ENCODE results near the gene ENTREP3.
"Not testable (repeated sequence)": the region's sequence is repeated elsewhere in the genome, so short reads cannot be mapped to it uniquely, and the experiment has no call there.

The ENTREP3 gene

DNA sequence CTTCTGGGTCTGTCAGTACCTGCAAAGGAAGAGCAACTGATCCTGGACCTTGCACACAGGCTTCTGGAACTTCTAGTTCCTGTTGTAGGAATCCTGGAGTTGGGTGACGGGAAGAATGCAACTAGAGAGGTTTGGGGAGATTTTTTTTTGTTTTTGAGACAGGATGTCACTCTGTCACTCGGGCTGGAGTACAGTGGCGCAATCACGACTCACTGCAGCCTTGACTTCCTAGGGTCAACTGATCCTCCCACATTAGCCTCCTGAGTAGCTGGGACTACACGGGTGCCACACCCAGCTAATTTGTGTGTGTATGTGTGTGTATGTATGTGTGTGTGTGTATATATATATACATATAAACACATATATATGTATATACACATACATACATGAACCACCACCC is 18.8 kb downstream of the ENTREP3 start:
- no peak for DNase-seq (ENCODE audit: low spot score)
- TF ChIP-seq, protein P1, sequence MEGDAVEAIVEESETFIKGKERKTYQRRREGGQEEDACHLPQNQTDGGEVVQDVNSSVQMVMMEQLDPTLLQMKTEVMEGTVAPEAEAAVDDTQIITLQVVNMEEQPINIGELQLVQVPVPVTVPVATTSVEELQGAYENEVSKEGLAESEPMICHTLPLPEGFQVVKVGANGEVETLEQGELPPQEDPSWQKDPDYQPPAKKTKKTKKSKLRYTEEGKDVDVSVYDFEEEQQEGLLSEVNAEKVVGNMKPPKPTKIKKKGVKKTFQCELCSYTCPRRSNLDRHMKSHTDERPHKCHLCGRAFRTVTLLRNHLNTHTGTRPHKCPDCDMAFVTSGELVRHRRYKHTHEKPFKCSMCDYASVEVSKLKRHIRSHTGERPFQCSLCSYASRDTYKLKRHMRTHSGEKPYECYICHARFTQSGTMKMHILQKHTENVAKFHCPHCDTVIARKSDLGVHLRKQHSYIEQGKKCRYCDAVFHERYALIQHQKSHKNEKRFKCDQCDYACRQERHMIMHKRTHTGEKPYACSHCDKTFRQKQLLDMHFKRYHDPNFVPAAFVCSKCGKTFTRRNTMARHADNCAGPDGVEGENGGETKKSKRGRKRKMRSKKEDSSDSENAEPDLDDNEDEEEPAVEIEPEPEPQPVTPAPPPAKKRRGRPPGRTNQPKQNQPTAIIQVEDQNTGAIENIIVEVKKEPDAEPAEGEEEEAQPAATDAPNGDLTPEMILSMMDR (IDR thresholded peaks at IDR 0.05; ENCODE audit: extremely low read depth, missing control alignments), result no peak

DNA sequence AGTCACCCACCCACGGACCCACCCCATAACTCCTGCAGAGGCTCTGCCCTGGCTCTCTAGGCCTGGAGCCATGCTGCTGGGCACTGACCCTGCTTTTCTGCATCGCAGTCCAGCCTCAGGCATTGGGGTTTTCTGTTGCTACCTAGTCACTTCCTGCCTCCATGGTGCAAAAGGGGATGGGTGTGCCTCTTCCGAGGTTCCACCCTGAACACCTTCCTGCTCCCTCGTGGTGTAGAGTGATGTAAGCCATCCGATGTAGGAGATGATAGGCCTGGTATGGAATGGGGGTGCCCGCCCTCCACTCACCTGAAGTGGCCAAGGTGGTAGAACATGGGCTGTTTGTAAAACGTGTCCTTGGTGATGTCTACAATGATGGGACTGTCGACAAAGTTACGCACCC is 19.9 kb downstream of the ENTREP3 start:
- not testable (repeated sequence) for DNase-seq (ENCODE audit: low spot score)

DNA sequence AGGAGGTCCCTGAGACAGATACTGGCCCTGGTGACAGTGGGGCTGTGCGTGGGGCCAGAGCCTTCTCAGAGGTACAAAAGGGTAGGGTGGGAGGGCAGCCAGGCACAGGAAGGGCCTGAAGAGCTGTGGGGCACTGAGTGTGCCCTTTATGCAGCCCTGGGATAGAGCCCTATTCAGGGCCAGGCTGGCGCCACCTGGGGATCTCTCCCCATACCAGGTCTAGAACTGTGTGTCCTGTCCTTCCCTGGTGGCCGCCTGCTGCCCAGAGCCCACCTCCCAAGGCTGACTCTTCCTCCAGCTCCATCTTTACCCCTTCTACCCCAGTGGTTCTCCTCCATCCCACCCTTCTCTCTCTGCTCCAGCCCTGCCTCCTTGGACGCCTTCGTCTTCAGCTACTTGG is 21.8 kb downstream of the ENTREP3 start:
- not testable (repeated sequence) for DNase-seq (ENCODE audit: low spot score)

DNA sequence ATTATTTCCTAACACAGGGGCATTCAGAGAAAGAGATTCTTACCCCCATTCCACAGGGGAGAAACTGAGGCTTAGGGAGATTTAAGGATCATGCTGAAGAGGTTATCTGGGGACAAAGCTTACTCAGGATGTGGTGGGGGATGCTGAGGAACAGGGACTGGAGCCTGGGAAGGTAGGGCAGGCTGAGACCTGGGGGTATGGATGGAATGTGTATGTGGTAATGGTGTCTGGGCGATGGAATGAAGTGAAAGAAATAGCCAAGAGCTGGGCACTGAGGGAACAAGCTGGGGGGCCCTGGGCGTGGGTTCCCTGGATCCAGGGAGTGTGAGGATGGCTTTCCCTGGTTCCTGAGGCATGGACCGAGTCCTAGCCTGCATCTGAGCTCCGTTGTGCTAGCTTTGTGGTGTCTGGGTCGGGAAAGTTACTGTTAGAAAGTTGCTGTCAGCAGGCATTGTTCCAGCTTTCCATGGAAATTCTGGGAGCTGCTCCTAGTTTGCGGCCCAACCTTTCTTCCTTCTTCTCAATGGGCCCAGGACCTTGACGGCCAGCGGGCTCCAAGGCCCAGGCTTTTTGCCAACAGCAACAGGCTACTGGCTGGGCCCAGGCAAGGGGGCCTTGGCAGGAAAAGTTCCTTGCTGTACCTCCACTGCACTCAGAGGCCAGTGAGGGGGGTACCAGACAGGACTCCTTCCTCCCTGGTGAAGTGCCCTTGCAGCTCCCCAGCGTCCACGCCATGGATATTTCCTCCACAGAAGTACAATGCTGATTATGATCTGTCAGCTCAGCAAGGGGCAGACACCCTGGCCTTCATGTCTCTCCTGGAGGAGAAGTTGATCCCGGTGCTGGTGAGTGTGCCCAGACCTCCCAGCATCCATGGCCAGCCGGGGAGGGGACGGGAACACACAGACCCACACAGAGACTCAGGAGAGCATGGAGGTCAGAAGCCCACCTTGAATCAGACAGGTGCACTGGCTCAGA is 23.0 kb downstream of the ENTREP3 start:
- DNase-seq (ENCODE audit: low spot score), result not testable (repeated sequence)

DNA sequence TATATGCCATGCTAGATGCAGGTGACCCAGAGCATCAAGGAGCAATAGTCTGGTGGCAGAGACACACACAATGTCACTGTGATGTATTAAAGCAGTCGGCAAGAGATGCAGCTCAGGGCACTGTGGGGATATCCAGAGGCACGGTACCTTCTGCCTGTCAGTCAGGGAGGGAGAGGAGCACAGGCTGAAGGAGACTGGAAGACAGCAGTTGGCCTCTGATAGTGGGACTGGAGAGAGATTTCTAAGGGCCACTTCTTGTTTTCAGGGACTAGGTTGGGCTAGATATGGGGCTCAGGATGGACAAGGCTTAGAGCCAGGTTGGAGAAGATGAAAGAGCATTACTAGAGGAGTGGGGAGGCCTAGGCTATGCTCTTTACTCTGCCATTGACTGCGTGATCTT is 24.0 kb downstream of the ENTREP3 start:
- DNase-seq (ENCODE audit: low spot score), result not testable (repeated sequence)

DNA sequence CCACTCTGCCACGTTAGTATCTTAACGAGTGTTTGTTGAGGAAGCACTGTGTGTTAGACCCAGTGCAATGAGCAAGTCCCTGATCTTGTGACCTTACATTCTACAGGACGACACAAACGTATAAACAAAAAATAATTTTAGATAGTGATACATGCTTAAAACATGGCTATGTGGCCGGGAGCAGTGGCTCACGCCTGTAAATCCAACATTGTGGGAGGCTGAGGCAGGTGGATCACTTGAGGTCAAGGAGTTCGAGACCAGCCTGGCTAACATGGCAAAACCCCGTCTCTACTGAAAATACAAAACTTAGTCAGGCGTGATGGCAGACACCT is 27.2 kb downstream of the ENTREP3 start:
- DNase-seq (ENCODE audit: low spot score), result no peak
- TF ChIP-seq, protein P1 (IDR thresholded peaks at IDR 0.05; ENCODE audit: extremely low read depth, missing control alignments), result no peak

DNA sequence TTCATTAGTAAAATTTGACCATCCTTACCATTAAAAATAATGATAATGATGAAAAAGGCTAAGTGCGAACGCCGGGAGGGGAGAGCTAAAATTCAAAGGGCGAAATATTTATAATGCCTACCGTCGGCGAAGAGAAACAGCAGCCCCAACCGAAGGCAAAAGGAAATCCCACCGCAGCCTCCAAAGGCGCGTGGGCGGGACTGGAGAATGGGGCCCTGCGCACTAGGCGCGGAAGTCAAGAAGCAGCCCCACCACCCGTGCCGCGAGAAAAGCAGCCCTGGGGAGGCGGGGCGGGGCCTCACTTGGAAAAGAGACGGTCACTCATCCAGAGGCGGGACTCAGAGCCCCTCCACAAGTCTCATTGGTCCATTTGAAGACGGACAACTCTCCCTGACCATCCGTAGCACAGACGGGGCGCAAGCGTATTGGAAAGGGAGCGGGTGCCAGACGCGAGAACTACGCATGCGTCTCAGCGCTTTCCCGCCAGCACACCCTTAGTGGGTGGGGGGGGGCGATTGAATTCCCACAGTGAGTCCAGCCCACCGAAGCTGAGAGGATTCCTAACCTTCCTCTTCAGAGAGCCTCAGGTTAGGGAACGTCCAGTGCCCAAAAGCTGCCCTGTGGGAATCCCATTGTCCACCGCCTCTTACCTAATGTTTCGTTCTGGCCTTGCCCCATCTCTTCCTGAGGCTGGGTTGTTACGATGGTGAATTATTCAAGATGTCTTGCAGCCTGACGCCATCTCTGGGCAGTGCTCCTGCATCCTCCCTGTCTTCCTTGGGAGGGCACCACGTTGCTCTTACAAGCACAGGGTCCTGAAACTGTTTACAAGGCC is 27.8 kb downstream of the ENTREP3 start:
- DNase-seq (ENCODE audit: low spot score), result peak; percentile 97
- TF ChIP-seq, protein P1 (IDR thresholded peaks at IDR 0.05; ENCODE audit: extremely low read depth, missing control alignments), result no peak

DNA sequence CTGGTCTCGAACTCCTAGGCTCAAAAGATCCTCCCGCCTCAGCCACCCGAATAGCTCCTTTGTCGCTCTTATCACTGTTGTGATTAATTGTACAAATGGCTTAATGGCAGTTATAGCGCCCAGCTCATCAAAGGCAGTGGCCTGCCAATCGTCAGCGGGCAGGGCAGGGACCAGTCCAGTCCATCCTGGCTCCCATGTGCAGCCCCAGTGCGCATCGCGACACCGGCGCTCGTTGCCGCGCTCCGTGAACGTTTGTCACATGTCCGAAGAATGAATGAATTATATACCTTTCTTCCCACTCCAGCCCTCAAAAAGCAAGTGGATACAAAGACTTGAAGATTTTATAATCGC is 28.4 kb downstream of the ENTREP3 start:
- TF ChIP-seq, protein P1 (IDR thresholded peaks at IDR 0.05; ENCODE audit: extremely low read depth, missing control alignments), result no peak
- DNase-seq (ENCODE audit: low spot score), result peak; percentile 41

DNA sequence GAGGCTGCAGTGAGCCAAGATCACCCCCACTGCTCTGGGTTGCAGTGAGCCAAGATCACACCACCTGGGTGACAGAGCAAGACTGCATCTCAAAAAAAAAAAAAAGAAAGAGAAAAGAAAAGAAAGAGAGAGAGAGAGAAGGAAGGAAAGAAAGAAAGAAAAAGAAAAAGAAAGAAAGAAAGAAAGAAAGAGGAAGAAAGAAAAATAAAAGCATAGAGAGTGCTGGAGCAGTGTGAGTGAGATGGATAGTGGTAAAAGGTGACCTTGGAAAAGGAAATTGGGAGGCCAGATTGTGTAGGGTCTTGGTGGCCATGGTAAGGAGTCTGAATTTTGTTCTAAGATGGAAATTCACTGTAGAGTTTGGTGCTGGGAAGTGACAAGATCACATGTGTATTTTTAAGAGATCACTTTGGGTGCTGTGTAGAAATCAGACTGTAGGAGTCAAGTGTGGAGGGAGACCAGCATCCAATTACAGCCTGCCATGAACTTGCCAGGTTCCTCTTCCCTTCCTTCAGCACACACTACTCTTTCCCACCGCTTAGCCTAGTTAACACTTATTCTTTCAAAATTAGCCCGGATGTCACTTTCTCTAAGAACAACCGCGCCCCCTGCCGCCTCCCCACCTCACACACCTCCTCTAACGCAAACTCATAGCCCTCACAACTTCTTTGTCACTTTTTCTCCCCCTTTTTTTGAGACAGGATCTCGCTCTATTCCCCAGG is 28.9 kb downstream of the ENTREP3 start:
- DNase-seq (ENCODE audit: low spot score), result peak; percentile 72
- TF ChIP-seq, protein P1 (IDR thresholded peaks at IDR 0.05; ENCODE audit: extremely low read depth, missing control alignments), result peak; percentile 43

DNA sequence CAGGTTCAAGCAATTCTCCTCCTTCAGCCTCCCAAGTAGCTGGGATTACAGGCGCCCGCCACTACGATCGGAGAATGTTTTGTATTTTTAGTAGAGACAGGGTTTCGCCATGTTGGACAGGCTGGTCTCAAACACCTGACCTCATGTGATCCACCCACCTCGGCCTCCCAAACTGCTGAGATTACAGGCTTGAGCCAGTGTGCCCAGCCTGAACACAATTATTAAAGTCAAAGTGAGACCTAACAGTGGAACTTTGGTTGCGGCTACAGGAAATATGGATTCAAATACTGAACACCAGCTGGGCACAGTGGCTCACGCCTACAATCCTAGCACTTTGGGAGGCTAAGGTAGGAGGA is 29.9 kb downstream of the ENTREP3 start:
- DNase-seq (ENCODE audit: low spot score), result not testable (repeated sequence)
